HG02763 (cell line): ENCODE results near the gene ESYT3.
A peak's percentile ranks its signal among the peaks of the same experiment; 100 is the strongest.
"Not testable (repeated sequence)": the region's sequence is repeated elsewhere in the genome, so short reads cannot be mapped to it uniquely, and the experiment has no call there.

ENCODE experiments used
- ATAC-seq: cut with Tn5 transposase; IDR thresholded peaks from one replicate; pipeline ENCODE4 v1.9.1; 2021; ENCODE audit warnings: mild to moderate bottlenecking, moderate library complexity; ENCODE audit not compliant: unreplicated experiment

The ESYT3 gene

DNA sequence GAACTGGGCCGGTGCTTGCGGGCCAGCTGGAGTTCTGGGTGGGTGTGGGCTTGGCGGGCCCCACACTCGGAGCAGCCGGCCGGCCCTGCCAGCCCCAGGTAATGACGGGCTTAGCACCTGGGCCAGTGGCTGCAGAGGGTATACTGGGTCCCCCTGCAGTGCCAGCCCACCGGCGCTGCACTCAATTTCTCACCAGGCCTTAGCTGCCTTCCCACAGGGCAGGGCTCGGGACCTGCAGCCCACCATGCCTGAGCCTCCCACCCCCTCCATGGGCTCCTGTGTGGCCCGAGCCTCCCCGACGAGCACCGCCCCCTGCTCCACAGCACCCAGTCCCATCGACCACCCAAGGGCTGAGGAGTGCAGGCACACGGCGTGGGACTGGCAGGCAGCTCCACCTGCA, 50.3 kb downstream of the ESYT3 start:
- not testable (repeated sequence) for ATAC-seq

DNA sequence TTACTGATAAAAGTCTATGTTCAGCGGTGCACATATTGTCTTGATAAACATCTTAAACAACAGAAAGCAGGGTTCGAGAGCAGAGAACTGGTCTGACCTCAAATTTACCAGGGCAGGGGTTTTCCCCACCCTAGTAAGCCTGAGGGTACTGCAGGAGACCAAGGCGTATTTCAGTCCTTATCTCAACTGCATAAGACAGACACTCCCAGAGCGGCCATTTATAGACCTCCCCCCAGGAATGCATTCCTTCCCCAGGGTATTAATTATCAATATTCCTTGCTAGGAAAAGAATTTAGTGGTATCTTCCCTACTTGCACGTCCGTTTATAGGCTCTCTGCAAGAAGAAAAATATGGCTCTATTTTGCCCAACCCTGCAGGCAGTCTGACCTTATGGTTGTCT, 52.2 kb downstream of the ESYT3 start:
- not testable (repeated sequence) for ATAC-seq

- ATAC-seq: no peak
Measured at GRCh38 chr3:138491971-138492370, 57.6 kb downstream of the ESYT3 start.

GRCh38 chr3:138492980-138493675, 58.7 kb downstream of the ESYT3 start:
- no peak for ATAC-seq

DNA sequence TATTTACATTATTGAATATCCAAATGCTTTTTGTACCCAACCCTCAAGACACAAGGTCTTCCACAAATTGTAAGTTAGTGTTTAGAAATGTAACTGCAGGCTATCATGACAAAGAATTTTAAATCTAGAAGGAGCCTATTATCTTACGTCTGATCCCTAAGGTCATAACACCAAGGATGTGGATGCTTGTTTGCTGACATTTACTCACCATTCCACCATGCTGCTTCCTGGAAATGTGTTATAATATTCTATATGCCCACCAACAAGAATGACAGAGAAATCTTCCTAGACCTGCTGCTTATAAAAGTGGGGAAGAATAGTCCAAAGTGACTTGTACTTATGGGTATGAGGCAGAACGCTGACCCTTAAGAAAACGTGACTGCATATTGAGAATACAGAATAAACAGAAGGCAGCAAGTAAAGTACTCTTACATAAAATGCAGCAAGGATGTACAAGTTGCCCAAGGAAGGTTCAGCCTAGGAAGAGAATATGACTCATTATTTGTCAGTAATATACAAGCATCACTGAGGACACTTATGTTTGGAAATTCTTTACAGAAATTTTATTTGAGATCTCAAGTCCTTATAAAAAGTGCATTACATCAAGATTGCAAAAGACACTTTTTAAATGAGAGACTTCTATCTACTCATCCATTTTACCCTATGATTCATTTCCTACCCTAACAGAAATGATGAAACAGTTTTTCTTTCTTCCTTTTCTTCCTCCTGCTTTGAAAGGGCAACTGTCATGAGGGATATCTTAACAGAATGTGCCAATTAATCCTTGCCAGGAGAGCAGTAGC, 59.6 kb downstream of the ESYT3 start:
- no peak for ATAC-seq

- ATAC-seq: no peak
Measured at GRCh38 chr3:138494607-138494929, 60.2 kb downstream of the ESYT3 start.

DNA sequence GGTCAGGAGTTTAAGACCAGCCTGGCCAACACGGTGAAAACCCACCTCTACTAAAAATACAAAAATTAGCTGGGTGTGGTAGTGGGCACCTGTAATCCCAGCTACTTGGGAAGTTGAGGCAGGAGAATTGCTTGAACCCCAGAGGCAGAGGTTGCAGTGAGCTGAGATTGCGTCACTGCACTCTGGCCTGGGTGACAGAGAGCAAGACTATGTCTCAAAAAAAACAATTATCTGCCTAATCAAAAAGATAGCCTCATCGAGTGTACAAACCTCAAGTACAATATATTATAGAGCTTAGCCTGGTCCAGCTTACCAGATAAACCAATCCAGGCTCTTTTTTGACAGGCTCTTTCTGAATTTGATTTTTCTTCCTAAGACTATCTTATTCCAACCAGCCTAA, 61.2 kb downstream of the ESYT3 start:
- ATAC-seq: not testable (repeated sequence)

DNA sequence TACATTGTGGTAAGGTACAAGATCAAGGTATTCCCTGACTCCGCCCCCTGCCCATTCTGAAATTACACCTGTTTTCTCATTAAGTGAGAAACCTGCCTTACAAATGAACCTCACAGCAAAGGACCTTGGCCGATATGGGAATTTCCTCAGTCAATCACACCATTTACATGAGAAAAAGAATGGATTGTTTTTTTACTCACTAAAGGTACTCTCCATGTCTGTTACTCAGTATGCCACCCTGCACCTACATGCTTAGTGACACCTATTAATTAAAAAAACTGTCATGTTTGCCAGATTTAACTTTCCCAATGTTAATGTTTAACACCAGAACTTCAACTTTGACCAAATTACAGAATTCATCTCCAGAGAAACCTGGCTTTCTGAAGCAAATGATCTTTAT, 62.0 kb downstream of the ESYT3 start:
- no peak for ATAC-seq

GRCh38 chr3:138497021-138497420, 62.6 kb downstream of the ESYT3 start:
- ATAC-seq: no peak

DNA sequence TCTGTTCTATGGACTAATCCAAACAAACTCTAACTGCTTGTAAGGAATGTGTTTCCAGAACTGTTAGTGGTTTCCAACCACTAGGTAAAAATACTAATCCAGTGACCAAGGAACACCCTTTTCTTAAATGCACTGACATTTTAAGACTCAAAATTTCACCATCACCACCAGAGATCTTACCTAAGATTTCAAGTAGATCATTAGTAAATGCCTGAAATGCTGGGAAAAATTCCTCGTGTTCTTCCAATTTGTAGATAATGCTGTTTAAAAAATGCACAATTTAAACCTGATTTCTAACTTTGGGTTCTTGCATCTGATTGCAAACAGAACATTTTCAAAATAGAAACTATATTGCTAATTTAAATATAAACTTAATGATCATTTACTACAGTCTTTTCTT, 63.4 kb downstream of the ESYT3 start:
- no peak for ATAC-seq

GRCh38 chr3:138498991-138499390, 64.6 kb downstream of the ESYT3 start:
- no peak for ATAC-seq

- no peak for ATAC-seq
Measured at GRCh38 chr3:138507524-138507923, 73.1 kb downstream of the ESYT3 start.

- no peak for ATAC-seq
Measured at GRCh38 chr3:138509586-138509985, 75.2 kb downstream of the ESYT3 start.

GRCh38 chr3:138511945-138512344, 77.5 kb downstream of the ESYT3 start:
- ATAC-seq: no peak

DNA sequence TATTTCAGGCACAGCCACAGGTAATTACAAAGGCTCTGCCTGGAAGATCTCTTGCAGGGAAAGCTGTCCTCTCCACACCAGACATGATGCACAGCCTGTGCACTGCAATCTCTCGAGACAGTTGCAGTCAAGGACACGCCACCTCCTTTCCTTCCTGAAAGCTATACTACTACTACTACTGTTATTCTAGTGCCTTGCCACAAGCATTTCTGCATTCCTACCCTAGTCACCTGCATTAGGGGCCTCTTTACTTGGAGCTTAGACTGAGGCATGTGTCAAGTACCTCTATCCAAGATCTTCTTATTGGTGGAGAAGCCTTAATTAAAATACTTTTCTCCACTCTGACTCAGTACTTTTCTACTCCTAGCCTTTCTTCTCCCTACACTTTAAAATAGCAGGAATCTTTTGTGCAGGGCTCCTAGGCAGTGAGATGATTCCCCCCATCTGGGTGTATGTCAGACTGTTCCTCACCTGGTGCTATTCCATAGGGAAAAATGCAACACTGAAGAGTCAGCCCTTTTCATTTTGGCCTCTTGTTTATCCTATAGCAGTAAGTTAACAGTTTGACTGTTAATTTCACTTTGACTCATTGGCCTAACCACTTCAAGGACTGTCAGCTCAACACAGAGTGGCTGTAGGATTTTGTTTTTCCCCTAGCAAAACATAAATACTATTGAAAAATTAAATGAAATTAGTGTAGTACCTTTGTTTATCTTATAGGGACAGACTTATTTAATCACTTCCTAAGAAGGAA, 78.9 kb downstream of the ESYT3 start:
- peak; percentile 68 for ATAC-seq

GRCh38 chr3:138521445-138521844, 87.0 kb downstream of the ESYT3 start:
- ATAC-seq: not testable (repeated sequence)
